H1 (cell line): ENCODE measurements around the gene AAK1. TPM values are rescaled to one million over a fixed set of nuclear protein-coding genes. Genes with fewer than 3 reads are reported as not detected.

Experiments used
- CTCF ChIA-PET: fragments of 300-600 bp; sonication (Branson Sonifier 250); formaldehyde crosslinking; loops from one replicate; lab custom pipeline; 2021; ENCODE audit not compliant: partially characterized antibody; lab: Charles Lee
- POLR2A ChIA-PET: fragments of 300-600 bp; sonication (Branson Sonifier 250); formaldehyde crosslinking; loops from one replicate; lab custom pipeline; 2021; ENCODE audit warnings: inconsistent platforms; ENCODE audit not compliant: partially characterized antibody; lab: Charles Lee
- DNase-seq, 2 experiments: peaks; one replicate each; pipeline versions ENCODE4 v3.0.0 to v3.0.0-alpha.2; 2010 to 2022; ENCODE audit warnings: low spot score in 2 of 2, low read depth in 1 of 2, mixed read lengths in 1 of 2
- FAIRE-seq: peaks from 2 replicates; lab custom pipeline; 2011; peaks lifted over from hg19 to GRCh38; lab: Jason Lieb, UNC
- H2AFZ ChIP-seq: 2 replicates; pipeline ENCODE4 v1.8.1; 2012; ENCODE audit warnings: low read length, inconsistent platforms
- H2AK5ac ChIP-seq: 2 replicates; pipeline ENCODE4 v1.6.1; 2013; ENCODE audit warnings: low read depth, low read length
- H2BK120ac ChIP-seq: replicated peaks from 2 replicates; pipeline ENCODE3; 2013; ENCODE audit warnings: low read depth, low read length, inconsistent platforms
- H2BK12ac ChIP-seq: 2 replicates; pipeline ENCODE4 v1.6.1; 2013; ENCODE audit warnings: low read depth, low read length
- H2BK15ac ChIP-seq: 2 replicates; pipeline ENCODE4 v1.6.1; 2013; ENCODE audit warnings: low read length
- H2BK20ac ChIP-seq: 2 replicates; pipeline ENCODE4 v1.6.1; 2013; ENCODE audit warnings: low read length
- H2BK5ac ChIP-seq: 2 replicates; pipeline ENCODE4 v1.6.1; 2013; ENCODE audit warnings: low read depth, low read length
- H3K14ac ChIP-seq: 2 replicates; pipeline ENCODE4 v1.6.1; 2013; ENCODE audit warnings: inconsistent platforms; ENCODE audit not compliant: insufficient read length
- H3K18ac ChIP-seq: 2 replicates; pipeline ENCODE4 v1.6.1; 2013; ENCODE audit warnings: low read length; ENCODE audit errors: extremely low read depth
- H3K23ac ChIP-seq: 2 replicates; pipeline ENCODE4 v1.6.1; 2013; ENCODE audit warnings: inconsistent platforms; ENCODE audit not compliant: insufficient read length
- H3K23me2 ChIP-seq: 2 replicates; pipeline ENCODE4 v1.6.1; 2013; ENCODE audit warnings: low read depth, low read length
- H3K27ac ChIP-seq: 2 replicates; pipeline ENCODE4 v1.6.1; 2011; ENCODE audit warnings: low read depth, low read length, inconsistent platforms
- H3K27me3 ChIP-seq, 4 experiments: replicated peaks in 1 of 4; 1 replicate in 1 of 4; 2 replicates in 3 of 4; pipeline versions ENCODE4 v1.6.1 to v1.8.1; 2011 to 2013; ENCODE audit warnings: low read length in 3 of 4, mild to moderate bottlenecking in 3 of 4, inconsistent platforms in 2 of 4, mixed read lengths in 2 of 4, moderate library complexity in 1 of 4; ENCODE audit not compliant: control insufficient read depth in 3 of 4, insufficient read depth in 3 of 4; ENCODE audit errors: extremely low read depth in 1 of 4
- H3K36me3 ChIP-seq, 4 experiments: 2 replicates each; pipeline versions ENCODE4 v1.6.1 to v1.8.1; 2011 to 2013; ENCODE audit warnings: mild to moderate bottlenecking in 4 of 4, low read length in 3 of 4, moderate library complexity in 2 of 4, control low read depth in 1 of 4, inconsistent platforms in 1 of 4; ENCODE audit not compliant: insufficient read depth in 4 of 4, control insufficient read depth in 2 of 4
- H3K4ac ChIP-seq: replicated peaks from 2 replicates; pipeline ENCODE3; 2013; ENCODE audit warnings: low read length, low read depth, mixed read lengths, inconsistent platforms; ENCODE audit not compliant: insufficient read length
- H3K4me1 ChIP-seq, 4 experiments: replicated peaks in 1 of 4; 1 replicate in 1 of 4; 2 replicates in 3 of 4; pipeline versions ENCODE4 v1.6.1 to v1.8.1; 2011 to 2013; ENCODE audit warnings: low read length in 3 of 4, inconsistent platforms in 2 of 4, mixed read lengths in 1 of 4; ENCODE audit not compliant: insufficient read depth in 4 of 4, control insufficient read depth in 3 of 4
- H3K4me2 ChIP-seq, 2 experiments: 2 replicates each; pipeline versions ENCODE4 v1.6.1 to v1.8.1; 2011 to 2013; ENCODE audit warnings: low read depth in 2 of 2, low read length in 2 of 2, control low read depth in 1 of 2, inconsistent platforms in 1 of 2, mild to moderate bottlenecking in 1 of 2; ENCODE audit not compliant: insufficient read depth in 1 of 2
- H3K4me3 ChIP-seq, 4 experiments: fragments of 200-600, 300-600 bp in 1 of 4; sonication (generic), shearing (Covaris generic), sonication (Bioruptor Twin) in 1 of 4; 2 replicates each; pipeline versions ENCODE4 v1.5.1 to v1.8.1; 2011 to 2016; ENCODE audit warnings: low read length in 4 of 4, low read depth in 3 of 4, control low read depth in 2 of 4, inconsistent platforms in 2 of 4, mild to moderate bottlenecking in 2 of 4, mixed read lengths in 1 of 4, moderate library complexity in 1 of 4; ENCODE audit not compliant: insufficient read depth in 2 of 4; ENCODE audit errors: extremely low read depth in 1 of 4
- H3K56ac ChIP-seq: replicated peaks from 2 replicates; pipeline ENCODE3; 2013; ENCODE audit warnings: low read depth, mild to moderate bottlenecking, mixed read lengths, low read length, inconsistent platforms; ENCODE audit not compliant: insufficient read length
- H3K79me1 ChIP-seq: 2 replicates; pipeline ENCODE4 v1.6.1; 2013; ENCODE audit warnings: low read depth, low read length, control low read depth
- H3K79me2 ChIP-seq, 2 experiments: 2 replicates each; pipeline versions ENCODE4 v1.6.1 to v1.8.1; 2012 to 2013; ENCODE audit warnings: low read length in 2 of 2, mild to moderate bottlenecking in 2 of 2, inconsistent platforms in 1 of 2; ENCODE audit not compliant: insufficient read depth in 2 of 2, control insufficient read depth in 1 of 2
- H3K9ac ChIP-seq, 4 experiments: replicated peaks in 1 of 4; 1 replicate in 1 of 4; 2 replicates in 3 of 4; pipeline versions ENCODE4 v1.6.1 to v1.8.1; 2011 to 2013; ENCODE audit warnings: low read depth in 3 of 4, low read length in 3 of 4, control low read depth in 2 of 4, mild to moderate bottlenecking in 2 of 4, moderate library complexity in 2 of 4, inconsistent platforms in 1 of 4; ENCODE audit errors: extremely low read depth in 1 of 4
- H3K9me3 ChIP-seq, 2 experiments: 2 replicates each; pipeline versions ENCODE4 v1.6.1 to v1.8.1; 2012 to 2013; ENCODE audit warnings: mild to moderate bottlenecking in 2 of 2, moderate library complexity in 2 of 2, control low read depth in 1 of 2, inconsistent platforms in 1 of 2, low read depth in 1 of 2, low read length in 1 of 2, mixed read lengths in 1 of 2; ENCODE audit not compliant: insufficient read depth in 2 of 2
- H4K20me1 ChIP-seq, 2 experiments: replicated peaks in 1 of 2; 2 replicates each; pipeline versions ENCODE3 to v1.8.1; 2011 to 2013; ENCODE audit warnings: inconsistent platforms in 2 of 2, low read length in 2 of 2, mild to moderate bottlenecking in 1 of 2; ENCODE audit not compliant: insufficient read depth in 2 of 2, control insufficient read depth in 1 of 2
- H4K5ac ChIP-seq: 2 replicates; pipeline ENCODE4 v1.6.1; 2013; ENCODE audit warnings: low read length, low read depth, mixed read lengths, inconsistent platforms; ENCODE audit not compliant: insufficient read length
- H4K8ac ChIP-seq: 2 replicates; pipeline ENCODE4 v1.8.0; 2013; ENCODE audit warnings: mild to moderate bottlenecking, moderate library complexity, low read length, inconsistent platforms; ENCODE audit not compliant: insufficient read depth; ENCODE audit errors: extremely low read depth
- H4K91ac ChIP-seq: replicated peaks from 2 replicates; pipeline ENCODE3; 2013; ENCODE audit warnings: low read length, mixed read lengths, inconsistent platforms; ENCODE audit not compliant: insufficient read length
- ATF3 ChIP-seq: IDR thresholded peaks from 2 replicates; pipeline ENCODE4 v1.6.1; 2011; ENCODE audit warnings: low read depth, mild to moderate bottlenecking, low read length; ENCODE audit not compliant: insufficient read depth
- SP2 ChIP-seq: IDR thresholded peaks from 2 replicates; pipeline ENCODE4 v1.6.1; 2012; ENCODE audit warnings: mild to moderate bottlenecking, low read length, inconsistent platforms
- SUZ12 ChIP-seq: fragments of 200-600 bp; sonication (generic); IDR thresholded peaks from 2 replicates; pipeline ENCODE4 v1.6.1; 2012; ENCODE audit warnings: mild to moderate bottlenecking, inconsistent platforms, low read length, moderate library complexity, mixed read lengths
- WGBS, 2 experiments: shearing (Covaris generic) in 1 of 2; methylation state at CpG; one replicate each; pipeline versions ENCODE4 v1.1.6 to v1.1.7; 2013 to 2015; ENCODE audit warnings: low lambda C conversion rate in 2 of 2, mixed read lengths in 2 of 2, inconsistent platforms in 1 of 2, low coverage in 1 of 2, missing lambda C conversion rate in 1 of 2; ENCODE audit not compliant: insufficient replicate concordance in 2 of 2, insufficient coverage in 1 of 2, insufficient read length in 1 of 2; ENCODE audit errors: extremely low coverage in 1 of 2, missing lambda C conversion rate in 1 of 2; 5-methylcytosine and 5-hydroxymethylcytosine counted together
- polyA plus RNA-seq, 7 experiments: library from polyadenylated mRNA; depleted of rRNA in 3 of 7; stranded (reverse) in 5 of 7; unstranded in 2 of 7; fragments of >200 nt in 5 of 7; fragments of 200-250 nt in 2 of 7; gene quantifications; 1 replicate in 5 of 7; 2 replicates in 1 of 7; 4 replicates in 1 of 7; pipeline versions ENCODE4 v1.2.1 to v1.2.3, GENCODE V29; 2011 to 2013; ENCODE audit warnings: missing spikeins in 2 of 7, mixed read lengths in 2 of 7
- total RNA-seq: library from RNA; stranded (reverse); fragmentation: NEBNext Ultra II Directional; extraction: Animal tissue kit (Norgen Biotek cat#: 25700); gene quantifications from 2 replicates; pipeline ENCODE4 v1.2.1, GENCODE V29; 2021

The AAK1 gene
- total and polyA plus RNA-seq, 2 of the 8 experiments (the other 6 are each of a cell fraction or from before 2014, with no cell fraction given) = 10.0 to 40.5 TPM

DNA sequence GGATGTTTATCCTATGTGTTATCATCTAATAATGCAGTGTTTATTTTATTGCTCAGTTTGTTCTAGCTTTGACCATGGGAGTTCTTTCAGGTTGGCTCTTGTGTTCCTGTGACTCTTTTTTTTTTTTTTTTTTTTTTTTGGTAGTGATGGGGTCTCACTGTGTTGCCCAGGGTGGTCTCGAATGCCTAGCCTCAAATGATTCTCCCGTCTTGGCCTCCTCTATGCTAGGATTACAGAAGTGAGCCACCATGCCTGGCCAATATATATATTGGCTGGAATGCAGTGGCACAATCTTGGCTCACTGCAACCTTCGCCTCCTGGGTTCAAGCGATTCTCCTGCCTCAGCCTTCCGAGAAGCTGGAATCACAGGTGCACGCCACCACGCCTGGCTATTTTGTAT lies 187.4 kb downstream of the AAK1 start:
- no peak overlapping the region for H3K23ac ChIP-seq

More for the DNA sequence above, 187.4 kb downstream of the AAK1 start:
- Histone ChIP-seq H2BK12ac (no peak overlapping the region), H2BK15ac (no peak overlapping the region), H4K20me1 (no peaks in the 10 kb centered on the region), H3K56ac (no peak overlapping the region), H2AFZ (no peak overlapping the region), H3K9ac (no peak overlapping the region), H2BK20ac (no peak overlapping the region), H3K14ac (no peak overlapping the region), H3K27ac (no peak overlapping the region), H3K4ac (no peak overlapping the region), H3K4me2 (no peak overlapping the region), H3K79me2 (no peaks in the 10 kb centered on the region), H3K23me2 (no peaks in the 10 kb centered on the region), H2BK5ac (no peak overlapping the region), H4K91ac (no peak overlapping the region), H4K8ac (no peak overlapping the region), H3K36me3 (no peaks in the 10 kb centered on the region), H2AK5ac (no peak overlapping the region), H3K27me3 (no peaks in the 10 kb centered on the region), H4K5ac (no peak overlapping the region), H3K18ac (no peak overlapping the region), H3K9me3 (no peaks in the 10 kb centered on the region), H3K4me1 (peaks cover 0 to 9% (median 3%) of the 10 kb centered on the region in 4 experiments; a peak in 3 of 7 replicates), H2BK120ac (no peak overlapping the region), H3K4me3 (no peak overlapping the region), H3K79me1 (no peaks in the 10 kb centered on the region)
- 92% methylated on average over 7 of the region's 7 CpGs; no CpG with 5 or more reads in 1 of the 2 experiments for whole genome bisulfite sequencing, 2 experiments
- no peak for TF ChIP-seq SUZ12
- TF ChIP-seq ATF3 = no peak
- TF ChIP-seq SP2 = no peak
- ChIA-PET POLR2A (no interaction called here), CTCF (interaction anchor here (2.3 kb wide), 1 partner anchor 81 kb away, joined by 7 read pairs; no protein-coding TSS in a partner anchor)
- no peak for DNase-seq
- no peak for FAIRE-seq
